Testis (tissue), 2 donors: ENCODE measurements around the gene RFPL3.

Source experiments
- CTCF ChIP-seq, 3 experiments: fragments of 450-650 bp in 2 of 3; fragments of 200-600 bp in 1 of 3; sonication (generic) in 1 of 3; IDR thresholded peaks; one replicate each; pipeline ENCODE4 v1.5.1; 2016 to 2019; ENCODE audit warnings: antibody characterized with exemption in 3 of 3, mild to moderate bottlenecking in 2 of 3, moderate library complexity in 1 of 3
- POLR2A ChIP-seq: fragments of 450-650 bp; IDR thresholded peaks from one replicate; pipeline ENCODE4 v1.6.1; 2017; ENCODE audit warnings: antibody characterized with exemption, mild to moderate bottlenecking, moderate library complexity

GRCh38 chr22:32401486-32401885 is 43.8 kb downstream of the RFPL3 start:
- no peak for TF ChIP-seq CTCF (IDR thresholded peaks at IDR 0.05)
- no peak for TF ChIP-seq POLR2A
